Measurements from ENCODE around the gene KIF2A. TPM values are rescaled to one million over a fixed set of nuclear protein-coding genes. Genes with fewer than 3 reads are reported as not detected.
A peak's percentile ranks its signal among the peaks of the same experiment; 100 is the strongest.

The KIF2A gene
- total and polyA plus RNA-seq, 9 of the 15 experiments (the other 6 are each of a cell fraction or from before 2014, with no cell fraction given): 42.6 to 126 (median 77.6) TPM

- TF ChIP-seq ZNF407 (IDR thresholded peaks at IDR 0.05; ENCODE audit: low read depth): no peak
- TF ChIP-seq NCOA1 (IDR thresholded peaks at IDR 0.05; ENCODE audit: low read depth): no peak
- no peak for TF ChIP-seq RBM22 (IDR thresholded peaks at IDR 0.05; ENCODE audit: low read depth, low read length, poor library complexity, severe bottlenecking)
- TF ChIP-seq ZNF318 (IDR thresholded peaks at IDR 0.05; ENCODE audit: borderline replicate concordance in 1 of 2, low read depth in 1 of 2): no peak
- TF ChIP-seq ZNF311 (CRISPR knock-in tag; IDR thresholded peaks at IDR 0.05): peak; percentile 70; the same call in 1 of the 2 replicates
- TF ChIP-seq MIER1 (IDR thresholded peaks at IDR 0.05; ENCODE audit: low read depth): no peak
- TF ChIP-seq NR2C1 (IDR thresholded peaks at IDR 0.05): no peak
- TF ChIP-seq NR2C1 (tag; IDR thresholded peaks at IDR 0.05): peak; percentile 80
- peak; percentile 69 for TF ChIP-seq ZBTB33 (CRISPR knock-in tag; IDR thresholded peaks at IDR 0.05)
These were observed at the start of gene KIF2A (continued) for GRCh38 chr5:62305715-62306322.
